ENCODE data around the gene TXNDC2. TPM values are rescaled to one million over a fixed set of nuclear protein-coding genes. Genes with fewer than 3 reads are reported as not detected.

The TXNDC2 gene
- total and polyA plus RNA-seq, 2 of the 4 experiments (the other 2 are of a cell fraction), result 0.18 TPM; not detected in 1

GRCh38 chr18:9913151-9913525, 27.4 kb downstream of the TXNDC2 start:
- CTCF ChIA-PET, result interaction anchor here (0.7 kb wide), 1 partner anchor 31 kb away, joined by 3 read pairs; no protein-coding TSS in a partner anchor
- peak overlapping the region; percentile 48 for H2BK120ac ChIP-seq (ENCODE audit: low read depth, low read length)
- H3K4me3 ChIP-seq (ENCODE audit: insufficient read depth, low read depth, low read length), result peak overlapping the region; percentile 87
- peak overlapping the region; percentile 67; the same call in 1 of the 2 replicates for H3K4ac ChIP-seq (ENCODE audit: low read depth, low read length)
- peak overlapping the region; percentile 26 for H3K27ac ChIP-seq (ENCODE audit: insufficient read depth, low read length)
- peak; percentile 10 for ATAC-seq (ENCODE audit: low read depth)
- H3K56ac ChIP-seq (ENCODE audit: extremely low read depth, insufficient read depth, low read length), result peak overlapping the region; percentile 48
- peaks cover 0 to 13% of the 10 kb centered on the region in 2 experiments; a peak in 2 of 4 replicates for H3K79me1 ChIP-seq (ENCODE audit: low read depth in 1 of 2, low read length in 2 of 2)
- peak overlapping the region; percentile 3 for H2BK5ac ChIP-seq (ENCODE audit: low read depth, low read length, poor library complexity, severe bottlenecking)
- H2AFZ ChIP-seq (replicated peaks; ENCODE audit: low read length, poor library complexity), result peak overlapping the region; percentile 99
- POLR2A ChIA-PET (ENCODE audit: unreplicated experiment), result interaction anchor here (0.5 to 1.1 kb wide), 3 partner anchors 11 to 43 kb away, joined by 3 to 5 read pairs (median 4); no protein-coding TSS in a partner anchor
- H4K5ac ChIP-seq (ENCODE audit: low read depth, low read length), result peak overlapping the region; percentile 31; the same call in 1 of the 2 replicates
- in situ Hi-C loops (cut with MboI; ENCODE audit: low sequenced_read_pairs), result no loop called here
- no peak overlapping the region for H4K91ac ChIP-seq (ENCODE audit: insufficient read depth, low read depth, low read length)
- no peak overlapping the region for H2BK15ac ChIP-seq (ENCODE audit: low read depth, low read length)
- peak overlapping the region; percentile 56 for H3K4me2 ChIP-seq (ENCODE audit: low read depth, low read length)
- H3K9ac ChIP-seq (ENCODE audit: low read depth, low read length), result peak overlapping the region; percentile 37
- dilution Hi-C loops (cut with HindIII; ENCODE audit: low sequenced_read_pairs, unreplicated experiment), result no loop called here
- H3K18ac ChIP-seq (ENCODE audit: low read depth, low read length), result no peak overlapping the region
- H3K14ac ChIP-seq (replicated peaks; ENCODE audit: low read depth, low read length), result peak overlapping the region; percentile 39; the same call in 1 of the 2 replicates
- no peak for TF ChIP-seq SMC3 (IDR thresholded peaks at IDR 0.05; ENCODE audit: low read depth, low read length)
- TF ChIP-seq CEBPB (IDR thresholded peaks at IDR 0.05; ENCODE audit: low read depth, low read length), result no peak
- no peak for TF ChIP-seq POLR2A (IDR thresholded peaks at IDR 0.05; ENCODE audit: low read depth, low read length)
- TF ChIP-seq MAZ (IDR thresholded peaks at IDR 0.05; ENCODE audit: borderline replicate concordance, low read depth, low read length), result no peak
- TF ChIP-seq MXI1 (IDR thresholded peaks at IDR 0.05; ENCODE audit: borderline replicate concordance, low read depth, low read length), result no peak
- no peak for TF ChIP-seq CHD1 (IDR thresholded peaks at IDR 0.05; ENCODE audit: low read depth, low read length)
- TF ChIP-seq RFX5 (IDR thresholded peaks at IDR 0.05; ENCODE audit: low read depth, low read length), result no peak
- no peak for TF ChIP-seq BHLHE40 (IDR thresholded peaks at IDR 0.05; ENCODE audit: low read depth, low read length)
- TF ChIP-seq CTCF (conservative IDR thresholded peaks at IDR 0.05; ENCODE audit: low read depth, low read length), result no peak
- no peak overlapping the region for H2AK5ac ChIP-seq (ENCODE audit: low read depth, low read length)
- peak overlapping the region; percentile 72 to 78; a peak in 3 of 4 replicates for H4K8ac ChIP-seq (ENCODE audit: low read depth in 2 of 2, low read length in 2 of 2)
- no peak for DNase-seq
- H3K9me3 ChIP-seq (ENCODE audit: control insufficient read depth, insufficient read depth, low read length), result no peaks in the 10 kb centered on the region
- peak overlapping the region; percentile 93 for H2AK9ac ChIP-seq (replicated peaks; ENCODE audit: low read depth, low read length, poor library complexity)
- no peak overlapping the region for H3K23ac ChIP-seq (ENCODE audit: low read depth, low read length)
- peaks cover 36% of the 10 kb centered on the region for H4K20me1 ChIP-seq (ENCODE audit: insufficient read depth, low read length)
- intact Hi-C loops (cut with micrococcal nuclease), result loop anchor here (10.0 kb wide), 1 partner anchor 338 kb away; no protein-coding TSS in a partner anchor
- no peaks in the 10 kb centered on the region for H3K4me1 ChIP-seq (ENCODE audit: control insufficient read depth, insufficient read depth, low read length)
- BruUV-seq (replicated peaks), result no TSS peak
- 50% methylated on average over 2 of the region's 12 CpGs; no CpG with 5 or more reads in 1 of the 2 experiments for WGBS, 2 experiments (ENCODE audit: extremely low coverage in 2 of 2, insufficient read length in 1 of 2)
- no peak overlapping the region for H2BK20ac ChIP-seq (ENCODE audit: low read depth, low read length)
- H3K36me3 ChIP-seq (ENCODE audit: control insufficient read depth, insufficient read depth, low read length), result no peaks in the 10 kb centered on the region
- H3K27me3 ChIP-seq (ENCODE audit: control insufficient read depth, insufficient read depth, low read length), result no peaks in the 10 kb centered on the region
- peaks cover 6% of the 10 kb centered on the region for H3K9me1 ChIP-seq (ENCODE audit: insufficient read depth, low read length)
